Embryonic facial prominence (tissue), 1 donor: ENCODE measurements around the gene ZNF839.

Experiments
- DNase-seq: peaks from one replicate; pipeline ENCODE4 v3.0.0-alpha.2; 2016; ENCODE audit errors: extremely low spot score

The ZNF839 gene

DNA sequence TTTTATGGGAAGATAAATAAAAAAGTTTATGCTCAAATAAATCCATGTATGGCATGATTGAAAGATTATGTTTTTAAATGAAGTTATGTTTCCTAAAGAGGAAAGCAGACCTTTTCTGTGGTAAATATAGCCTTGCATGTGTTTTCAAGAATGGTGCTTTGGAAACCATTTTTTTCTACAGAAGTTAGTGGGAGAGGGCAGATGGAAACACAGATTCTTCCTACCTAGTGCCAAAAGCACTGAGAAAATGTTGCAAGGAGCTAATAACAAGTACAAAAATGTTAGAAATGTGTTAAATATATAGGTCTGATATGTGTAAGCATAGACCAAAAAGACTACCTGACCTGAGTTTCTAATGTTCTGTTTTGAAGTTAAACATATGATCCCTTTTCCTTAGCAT is 67.5 kb downstream of the ZNF839 start:
- no peak for DNase-seq

DNA sequence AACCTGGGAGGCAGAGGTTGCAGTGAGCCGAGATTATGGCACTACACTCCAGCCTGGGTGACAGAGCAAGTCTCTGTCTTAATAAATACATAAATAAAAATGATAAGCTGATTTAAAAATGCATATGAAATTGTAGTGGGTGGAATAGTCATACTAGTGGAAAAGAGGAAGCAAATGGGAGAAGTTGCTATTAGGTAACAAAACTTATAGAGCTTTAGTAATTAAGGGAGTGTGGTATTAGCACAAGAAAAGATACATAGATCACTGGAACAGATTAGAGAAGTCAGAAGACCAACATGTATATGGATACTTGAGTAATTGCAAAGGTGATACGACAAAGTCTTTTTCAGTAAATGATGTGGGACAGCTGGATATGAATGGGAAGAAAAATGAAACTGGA is 69.7 kb downstream of the ZNF839 start:
- no peak for DNase-seq

DNA sequence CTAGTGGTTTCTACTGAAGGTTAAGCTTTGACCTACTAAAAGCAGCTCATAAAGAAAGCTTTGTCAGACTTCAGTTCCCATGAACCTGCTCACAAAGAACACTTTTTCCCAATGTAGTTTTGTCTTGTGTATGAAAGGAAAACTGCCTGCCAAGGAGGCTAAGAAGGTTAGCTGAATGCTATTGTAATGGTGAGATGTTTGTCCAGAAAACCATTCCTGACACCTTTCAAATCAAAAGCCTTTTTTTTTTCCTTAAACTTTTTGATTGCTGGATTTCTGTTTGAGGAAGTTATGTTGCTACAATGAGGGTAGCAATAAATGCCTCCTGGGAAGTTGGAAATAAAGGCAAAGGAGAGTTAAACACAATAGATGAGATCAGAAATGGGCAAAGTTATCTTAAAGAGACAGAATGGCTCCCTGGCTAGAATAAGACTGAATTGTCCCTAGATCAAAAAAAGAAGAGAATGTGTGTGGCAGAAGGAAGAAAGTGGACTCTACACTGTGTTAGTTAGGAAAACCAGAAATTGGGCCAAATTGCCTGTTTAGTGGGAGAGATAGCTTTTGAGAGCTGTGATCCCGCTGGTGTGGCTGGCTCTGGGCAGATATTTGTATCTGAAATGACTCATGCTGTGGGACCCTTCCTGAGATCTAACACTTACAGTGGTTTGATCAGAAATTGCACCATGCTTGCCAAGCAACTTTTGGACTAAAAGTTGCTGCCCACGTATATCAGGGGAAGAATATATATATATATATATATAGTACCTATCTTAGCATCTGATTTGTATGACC is 70.7 kb downstream of the ZNF839 start:
- DNase-seq: no peak
